B cell (primary cell): ENCODE data around the gene PRDM5. TPM values are rescaled to one million over a fixed set of nuclear protein-coding genes. Genes with fewer than 3 reads are reported as not detected.

ENCODE experiments used
- ATAC-seq: fragments of 200-7000 bp; cut with Tn5 transposase; one replicate; pipeline ENCODE4 v1.10.0; 2021; ENCODE audit warnings: low read depth, mild to moderate bottlenecking, moderate number of reproducible peaks, moderate library complexity
- CTCF ChIA-PET: fragments of 350-600 bp; sonication (Branson Sonifier 250); formaldehyde crosslinking; loops from one replicate; lab custom pipeline; 2021; ENCODE audit warnings: antibody characterized with exemption, inconsistent platforms; lab: Charles Lee
- POLR2A ChIA-PET: fragments of 350-600 bp; sonication (Branson Sonifier 250); formaldehyde crosslinking; loops from one replicate; lab custom pipeline; 2021; ENCODE audit warnings: antibody characterized with exemption; lab: Charles Lee
- DNase-seq: peaks from one replicate; pipeline ENCODE4 v3.0.0; 2013
- H2AFZ ChIP-seq: 2 replicates; pipeline ENCODE4 v1.6.1; 2012; ENCODE audit warnings: mild to moderate bottlenecking, low read depth, low read length; ENCODE audit not compliant: insufficient read depth, poor library complexity, severe bottlenecking
- H3K27ac ChIP-seq, 2 donors: 1 replicate in 1 of 2; 2 replicates in 1 of 2; pipeline ENCODE4 v1.5.1; 2012 to 2013; ENCODE audit warnings: low read length in 2 of 2, mild to moderate bottlenecking in 2 of 2, moderate library complexity in 1 of 2
- H3K27me3 ChIP-seq, 4 experiments: fragments of 200-600 bp in 1 of 4; sonication (generic) in 1 of 4; replicated peaks in 1 of 4; 1 replicate in 2 of 4; 2 replicates in 2 of 4; pipeline versions ENCODE4 v1.6.1 to v1.7.0; 2013 to 2016; ENCODE audit warnings: low read length in 3 of 4, mild to moderate bottlenecking in 2 of 4, mixed read lengths in 1 of 4, moderate library complexity in 1 of 4; ENCODE audit not compliant: insufficient read depth in 4 of 4, control insufficient read depth in 3 of 4; ENCODE audit errors: control extremely low read depth in 1 of 4
- H3K36me3 ChIP-seq, 2 experiments: replicated peaks in 1 of 2; 1 replicate in 1 of 2; 2 replicates in 1 of 2; pipeline versions ENCODE4 v1.6.1 to v1.7.1; 2013; ENCODE audit warnings: low read length in 1 of 2; ENCODE audit not compliant: insufficient read depth in 2 of 2, control insufficient read depth in 1 of 2; ENCODE audit errors: control extremely low read depth in 1 of 2, extremely low read depth in 1 of 2
- H3K4me1 ChIP-seq, 2 donors: fragments of 200-600 bp in 1 of 2; sonication (generic) in 1 of 2; 1 replicate in 1 of 2; 2 replicates in 1 of 2; pipeline versions ENCODE4 v1.5.1 to v1.6.1; 2013 to 2017; ENCODE audit warnings: low read length in 2 of 2; ENCODE audit not compliant: control insufficient read depth in 2 of 2, insufficient read depth in 2 of 2
- H3K4me2 ChIP-seq: replicated peaks from 2 replicates; pipeline ENCODE3; 2012; ENCODE audit warnings: mild to moderate bottlenecking, low read depth, low read length; ENCODE audit not compliant: poor library complexity, severe bottlenecking
- H3K4me3 ChIP-seq, 5 experiments: fragments of 200-600 bp in 1 of 5; sonication (generic) in 1 of 5; 1 replicate in 3 of 5; 2 replicates in 2 of 5; pipeline versions ENCODE4 v1.5.1 to v1.7.0; 2011 to 2016; ENCODE audit warnings: low read length in 4 of 5, mild to moderate bottlenecking in 4 of 5, low read depth in 2 of 5, control low read depth in 1 of 5, moderate library complexity in 1 of 5; ENCODE audit not compliant: insufficient read depth in 1 of 5; ENCODE audit errors: control extremely low read depth in 1 of 5, extremely low read depth in 1 of 5
- H3K79me2 ChIP-seq: fragments of 200-600 bp; sonication (generic); one replicate; pipeline ENCODE4 v1.6.0; 2016; ENCODE audit warnings: low read length; ENCODE audit not compliant: control insufficient read depth, insufficient read depth
- H3K9ac ChIP-seq: fragments of 200-600 bp; sonication (generic); 2 replicates; pipeline ENCODE4 v1.6.1; 2017; ENCODE audit warnings: mild to moderate bottlenecking, low read length, moderate library complexity
- H3K9me3 ChIP-seq, 3 donors: one replicate each; pipeline versions ENCODE4 v1.6.1 to v1.7.1; 2013; ENCODE audit warnings: low read length in 2 of 3; ENCODE audit not compliant: control insufficient read depth in 2 of 3, insufficient read depth in 1 of 3; ENCODE audit errors: control extremely low read depth in 1 of 3
- H4K20me1 ChIP-seq: 2 replicates; pipeline ENCODE4 v1.6.0; 2012; ENCODE audit warnings: mild to moderate bottlenecking, low read length; ENCODE audit not compliant: insufficient read depth, control insufficient read depth, poor library complexity, severe bottlenecking
- H3K27ac Mint-ChIP-seq: one replicate; pipeline ENCODE4 v1.8.0; 2021; ENCODE audit warnings: mixed read lengths
- H3K27me3 Mint-ChIP-seq: one replicate; pipeline ENCODE4 v1.8.0; 2021; ENCODE audit warnings: mixed read lengths
- H3K4me1 Mint-ChIP-seq: one replicate; pipeline ENCODE4 v1.8.0; 2021; ENCODE audit warnings: mixed read lengths
- H3K4me3 Mint-ChIP-seq: one replicate; pipeline ENCODE4 v1.8.0; 2021; ENCODE audit warnings: mixed read lengths
- H3K9me3 Mint-ChIP-seq: one replicate; pipeline ENCODE4 v1.8.0; 2022; ENCODE audit warnings: mixed read lengths; ENCODE audit not compliant: insufficient read depth
- CTCF ChIP-seq: fragments of 200-600 bp; IDR thresholded peaks from one replicate; pipeline ENCODE4 v1.8.0; 2022; ENCODE audit warnings: antibody characterized with exemption, mild to moderate bottlenecking
- EZH2 ChIP-seq: IDR thresholded peaks from 2 replicates; pipeline ENCODE4 v1.6.1; 2012; ENCODE audit warnings: borderline replicate concordance, low read depth, mild to moderate bottlenecking, moderate library complexity, low read length; ENCODE audit not compliant: insufficient read depth, poor library complexity, severe bottlenecking
- WGBS: methylation state at CpG from one replicate; pipeline ENCODE4 v1.1.5; 2013; ENCODE audit warnings: missing lambda C conversion rate; ENCODE audit not compliant: insufficient coverage; 5-methylcytosine and 5-hydroxymethylcytosine counted together
- intact Hi-C: fragments of 100-400 bp; cut with micrococcal nuclease; formaldehyde crosslinking; loops from one replicate; pipeline ENCODE4 v1.10.0; 2022
- polyA plus RNA-seq: library from polyadenylated mRNA; depleted of rRNA; stranded (reverse); fragments of >200 nt; gene quantifications from 2 replicates; pipeline ENCODE4 v1.2.3, GENCODE V29; 2012
- total RNA-seq, 2 donors: library from RNA; stranded (reverse); fragments of 120-200 nt in 1 of 2; gene quantifications; 1 replicate in 1 of 2; 2 replicates in 1 of 2; pipeline versions ENCODE4 v1.2.3 to v1.2.4, GENCODE V29; 2013 to 2022

PRDM5 gene
- total and polyA plus RNA-seq, 2 donors (not counting 1 experiment from before 2014, with no cell fraction given) = not detected

- H3K9ac ChIP-seq = no peak overlapping the region
- no peaks in the 10 kb centered on the region for H3K9me3 ChIP-seq
- Mint-ChIP-seq H3K4me1 (no peaks in the 10 kb centered on the region), H3K27ac (no peak overlapping the region), H3K4me3 (no peak overlapping the region), H3K9me3 (no peaks in the 10 kb centered on the region), H3K27me3 (no peaks in the 10 kb centered on the region)
- ATAC-seq (no peak), DNase-seq (no peak)
- no peaks in the 10 kb centered on the region for H3K79me2 ChIP-seq
- H3K4me2 ChIP-seq = no peak overlapping the region
- H4K20me1 ChIP-seq = no peaks in the 10 kb centered on the region
- no peak overlapping the region for H3K4me3 ChIP-seq
- TF ChIP-seq EZH2 (no peak), CTCF (no peak)
- no peaks in the 10 kb centered on the region for H3K36me3 ChIP-seq
- ChIA-PET POLR2A (no interaction called here), CTCF (no interaction called here)
- intact Hi-C loops = no loop called here
- no peaks in the 10 kb centered on the region for H3K27me3 ChIP-seq
- H3K4me1 ChIP-seq = no peaks in the 10 kb centered on the region
- no peak overlapping the region for H3K27ac ChIP-seq
- no CpG with 5 or more reads among the region's 3 CpGs for WGBS
- H2AFZ ChIP-seq = no peak overlapping the region
These were observed 233.7 kb downstream of the PRDM5 start for GRCh38 chr4:120688791-120689190.

- no peak for TF ChIP-seq CTCF
- TF ChIP-seq EZH2 = no peak
- H3K9me3 Mint-ChIP-seq = no peaks in the 10 kb centered on the region
- intact Hi-C loops = no loop called here
- ChIA-PET CTCF (no interaction called here), POLR2A (no interaction called here)
- no peak overlapping the region for H3K4me2 ChIP-seq
- H3K27ac Mint-ChIP-seq = no peak overlapping the region
- ATAC-seq = no peak
- H3K9ac ChIP-seq = no peak overlapping the region
- no peak overlapping the region for H3K4me3 ChIP-seq
- H4K20me1 ChIP-seq = no peaks in the 10 kb centered on the region
- no peak overlapping the region for H3K27ac ChIP-seq
- no peak overlapping the region for H3K4me3 Mint-ChIP-seq
- no CpG with 5 or more reads among the region's 2 CpGs for WGBS
- H3K79me2 ChIP-seq = no peaks in the 10 kb centered on the region
- H3K4me1 Mint-ChIP-seq = no peaks in the 10 kb centered on the region
- no peak overlapping the region for H2AFZ ChIP-seq
- no peaks in the 10 kb centered on the region for H3K9me3 ChIP-seq
- H3K27me3 Mint-ChIP-seq = no peaks in the 10 kb centered on the region
- H3K4me1 ChIP-seq = no peaks in the 10 kb centered on the region
- no peaks in the 10 kb centered on the region for H3K27me3 ChIP-seq
- H3K36me3 ChIP-seq = no peaks in the 10 kb centered on the region
- no peak for DNase-seq
These were observed 236.7 kb downstream of the PRDM5 start for GRCh38 chr4:120685756-120686278.
